GM19193 (cell line): ENCODE measurements around the gene MVD.

Experiments used
- POLR2A ChIP-seq: IDR thresholded peaks from 4 replicates; pipeline ENCODE4 v1.6.1; 2011; ENCODE audit not compliant: insufficient read depth, insufficient read length; ENCODE audit errors: extremely low read depth

The MVD gene

DNA sequence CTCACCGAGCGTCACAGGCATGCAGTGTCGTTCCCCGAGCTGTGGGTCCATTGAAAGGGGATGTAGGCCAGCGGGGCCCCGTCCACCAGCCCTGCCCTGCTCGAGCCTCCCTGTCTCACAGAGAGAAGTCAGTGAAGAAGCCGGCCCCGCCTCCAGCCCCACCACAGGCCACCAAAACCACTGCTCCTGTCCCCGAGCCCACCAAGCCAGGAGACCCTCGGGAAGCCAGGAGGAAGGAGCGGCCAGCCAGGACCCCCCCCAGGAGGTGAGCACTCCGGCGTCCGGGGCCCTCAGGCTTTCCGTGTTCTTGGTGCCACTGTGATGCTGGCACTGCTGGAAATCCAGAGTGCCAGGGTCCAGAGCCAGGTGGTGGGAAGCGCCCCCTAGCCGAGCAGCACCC is 38.4 kb downstream of the MVD start:
- TF ChIP-seq POLR2A = no peak

DNA sequence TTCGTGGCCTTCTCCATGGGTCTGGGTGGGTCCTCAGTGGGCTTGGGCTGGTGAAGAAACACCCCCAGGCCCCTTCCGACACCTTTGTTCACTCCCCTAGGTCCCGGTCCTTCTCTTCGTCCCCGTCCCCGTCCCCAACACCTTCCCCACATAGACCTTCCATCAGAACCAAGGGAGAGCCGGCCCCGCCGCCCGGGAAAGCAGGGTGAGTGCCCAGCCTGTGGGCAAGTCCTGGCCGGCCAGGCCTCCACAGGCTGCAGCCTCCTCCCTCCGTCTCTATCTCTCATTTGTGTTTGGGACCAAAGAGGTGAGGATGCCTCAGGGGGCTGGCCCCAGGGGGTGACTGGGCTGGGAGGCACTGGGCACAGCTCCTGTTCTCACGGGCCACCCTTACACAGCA is 39.0 kb downstream of the MVD start:
- TF ChIP-seq POLR2A = no peak

DNA sequence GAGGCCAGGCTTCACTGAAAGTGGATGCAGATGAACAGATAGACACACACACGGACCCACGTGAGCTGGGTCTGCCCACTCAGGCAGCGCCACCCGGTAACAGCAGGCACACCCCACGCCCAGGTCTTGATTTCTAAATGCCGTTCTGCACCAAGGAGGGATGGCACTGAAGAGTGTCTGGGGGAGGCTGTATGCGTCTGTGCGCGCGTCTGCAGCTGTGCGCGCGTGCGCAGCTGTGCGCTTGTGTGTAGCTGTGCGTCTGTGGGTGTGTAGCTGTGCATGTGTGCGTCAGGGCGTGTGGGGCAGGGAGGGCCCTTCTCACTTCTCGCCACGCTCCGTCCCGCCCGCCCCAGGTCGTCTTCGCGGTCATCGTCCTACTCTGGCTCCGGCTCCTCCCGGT is 40.0 kb downstream of the MVD start:
- TF ChIP-seq POLR2A = no peak

DNA sequence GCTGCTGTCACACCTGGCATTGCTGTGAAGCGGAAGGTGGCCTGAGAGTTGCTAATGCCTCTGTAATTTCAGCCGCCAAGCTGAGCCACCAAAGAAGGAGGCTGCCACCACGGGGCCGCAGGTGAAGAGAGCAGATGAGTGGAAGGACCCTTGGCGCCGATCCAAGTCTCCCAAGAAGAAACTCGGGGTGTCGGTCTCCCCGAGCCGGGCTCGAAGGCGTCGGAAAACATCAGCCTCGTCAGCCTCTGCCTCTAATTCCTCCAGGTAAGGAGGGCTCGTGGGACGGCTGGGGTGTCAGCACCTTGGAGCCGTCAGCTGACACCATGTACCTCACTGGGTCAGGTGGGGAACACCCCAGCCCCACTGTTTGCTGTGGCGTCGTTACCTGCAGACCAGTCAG is 40.8 kb downstream of the MVD start:
- no peak for TF ChIP-seq POLR2A

DNA sequence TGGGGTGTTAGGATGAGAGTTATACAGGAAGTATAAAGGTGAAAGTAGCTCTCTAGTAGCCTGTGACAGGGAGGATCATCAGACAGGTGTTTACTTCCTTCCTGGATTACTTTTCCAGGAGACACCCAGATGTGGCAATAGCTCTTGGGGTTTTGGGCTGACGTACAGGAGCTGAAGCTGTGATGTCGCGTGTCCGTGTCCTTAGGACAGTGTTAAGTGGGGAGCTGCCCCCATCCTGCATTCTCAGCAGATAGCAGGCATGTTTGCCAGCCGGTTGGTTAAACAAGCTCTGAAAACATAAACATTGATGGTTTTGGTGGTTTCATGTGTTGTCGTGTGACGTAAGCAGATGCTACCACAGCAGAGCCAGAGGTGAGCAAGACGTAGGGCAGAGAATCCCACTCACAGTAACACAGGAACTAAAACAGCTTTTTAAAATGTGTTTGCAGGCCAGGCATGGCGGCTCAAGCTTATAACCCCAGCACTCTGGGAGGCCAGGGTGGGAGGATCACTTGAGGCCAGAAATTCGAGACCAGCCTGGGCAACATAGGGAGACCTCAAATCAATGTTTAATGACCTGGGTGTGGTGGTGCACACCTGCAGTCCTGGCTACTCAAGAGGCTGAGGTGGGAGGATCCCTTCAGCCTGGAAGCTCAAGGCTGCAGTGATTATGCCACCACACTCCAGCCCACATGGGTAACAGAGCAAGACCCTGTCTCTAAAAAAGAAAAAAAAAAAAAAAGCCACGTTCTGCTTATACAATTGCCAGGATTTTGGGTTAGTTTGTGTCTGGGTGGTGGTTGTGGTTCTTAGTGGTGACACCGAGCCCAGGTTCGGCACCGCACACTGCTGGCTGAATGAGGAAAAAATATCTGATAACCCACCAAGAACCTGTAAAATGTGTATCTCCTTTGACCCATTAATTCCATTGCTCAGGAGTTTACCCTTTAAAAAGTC is 42.8 kb downstream of the MVD start:
- TF ChIP-seq POLR2A = no peak

DNA sequence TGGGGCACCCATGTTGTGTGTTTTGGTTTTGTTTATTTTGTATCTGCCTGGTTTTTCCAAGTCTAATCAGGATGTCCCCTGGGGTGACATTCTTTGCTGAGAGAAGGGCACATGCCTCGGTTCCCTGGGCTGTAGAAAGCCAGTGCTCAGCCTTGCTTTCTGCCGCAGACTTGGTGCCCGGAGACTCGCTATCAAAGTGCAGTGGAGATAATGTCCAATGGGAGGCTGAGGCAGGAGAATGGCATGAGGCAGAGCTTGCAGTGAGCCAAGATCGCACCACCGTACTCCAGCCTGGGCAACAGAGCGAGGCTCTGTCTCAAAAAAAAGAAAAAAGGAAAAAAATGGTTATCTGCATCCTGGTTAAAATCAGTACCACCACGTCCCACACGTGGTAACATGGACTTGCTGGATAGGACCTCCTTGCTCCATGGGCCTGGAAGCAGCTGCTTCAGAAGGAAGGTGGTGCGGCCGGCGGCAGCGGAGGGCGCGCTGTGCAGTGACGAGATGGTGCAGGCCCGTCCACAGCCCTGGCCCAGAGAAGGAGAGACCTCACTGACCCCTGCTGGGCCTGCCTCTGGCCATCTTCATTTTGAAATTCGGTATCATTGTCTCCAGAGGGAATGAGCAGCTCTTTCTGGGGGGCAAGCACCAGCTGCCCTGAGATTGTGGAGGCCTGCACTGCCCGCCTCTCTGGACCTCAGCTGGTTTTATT is 43.8 kb downstream of the MVD start:
- TF ChIP-seq POLR2A = no peak

DNA sequence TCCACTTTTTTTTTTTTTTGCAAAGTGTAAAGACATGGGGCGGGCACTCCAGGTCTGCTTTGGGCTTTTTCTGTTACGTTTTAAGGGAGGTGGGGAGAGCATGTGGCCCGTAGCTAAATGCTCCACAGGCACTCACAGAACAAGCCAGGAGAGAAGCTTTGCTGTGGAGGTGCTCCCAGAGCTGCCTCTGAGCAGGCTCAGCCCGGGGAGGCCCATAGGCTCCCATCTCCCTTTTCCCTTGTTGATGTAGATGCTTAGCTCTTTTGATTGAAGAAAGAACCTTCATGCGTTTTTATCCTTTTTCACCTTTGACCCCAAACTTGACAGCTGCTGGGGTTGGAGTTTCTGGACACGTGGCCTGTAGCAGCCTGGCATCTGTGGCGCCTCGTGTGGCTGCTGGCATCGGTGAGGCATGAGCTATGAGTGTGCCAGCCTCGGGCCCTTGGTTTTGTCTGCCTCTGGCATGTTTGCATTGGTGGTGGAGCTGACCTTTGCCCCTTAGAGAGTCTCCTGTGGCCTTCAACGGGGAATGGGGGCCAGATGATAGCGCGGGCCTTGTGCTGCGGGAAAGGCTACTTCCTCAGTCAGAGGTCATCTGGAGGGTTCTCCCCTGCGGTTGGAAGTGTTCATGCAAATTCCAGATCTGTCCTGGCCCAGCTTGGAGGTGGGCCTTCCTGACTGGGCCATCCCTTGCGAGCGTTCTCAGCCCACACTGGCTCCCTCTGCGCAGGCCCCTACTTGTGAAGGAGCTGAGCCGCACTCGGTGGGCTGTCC is 44.5 kb downstream of the MVD start:
- no peak for TF ChIP-seq POLR2A

DNA sequence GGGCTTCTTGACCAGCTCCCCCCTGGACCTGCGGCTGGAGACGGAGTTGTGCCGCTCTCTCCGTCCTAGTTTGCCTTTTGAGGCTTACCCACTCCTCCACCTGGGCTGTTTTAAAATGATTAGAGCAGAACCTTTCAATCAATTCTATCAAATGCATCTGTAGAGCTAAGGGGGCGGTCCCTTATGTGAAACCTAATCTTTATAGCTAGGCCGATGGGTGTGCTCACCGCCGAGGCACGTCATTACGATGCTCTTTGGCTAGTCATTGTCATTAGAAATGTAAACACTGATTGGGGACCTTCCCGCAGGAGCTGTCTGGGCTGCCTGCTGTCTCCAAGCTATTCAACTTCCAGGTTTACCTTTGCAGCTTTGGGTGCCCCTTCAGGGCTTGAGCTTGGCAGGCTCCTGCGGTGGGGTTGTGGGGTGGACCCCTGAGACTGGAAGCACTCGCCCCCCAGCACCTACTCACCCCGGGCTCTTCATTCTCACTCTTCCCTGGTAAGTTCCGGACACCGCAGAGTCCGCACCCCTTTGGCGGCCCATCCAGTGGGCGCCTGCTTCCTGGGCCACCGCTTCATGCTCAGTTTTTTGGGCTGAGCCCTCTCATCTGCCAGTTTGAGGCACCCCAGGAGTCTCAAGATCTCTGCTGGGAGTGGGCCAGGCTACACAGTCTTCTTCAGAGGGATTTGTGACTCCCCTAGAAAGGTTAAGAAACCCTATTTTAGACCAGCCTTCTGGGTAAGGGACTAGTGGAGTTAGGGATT is 45.4 kb downstream of the MVD start:
- TF ChIP-seq POLR2A = no peak

DNA sequence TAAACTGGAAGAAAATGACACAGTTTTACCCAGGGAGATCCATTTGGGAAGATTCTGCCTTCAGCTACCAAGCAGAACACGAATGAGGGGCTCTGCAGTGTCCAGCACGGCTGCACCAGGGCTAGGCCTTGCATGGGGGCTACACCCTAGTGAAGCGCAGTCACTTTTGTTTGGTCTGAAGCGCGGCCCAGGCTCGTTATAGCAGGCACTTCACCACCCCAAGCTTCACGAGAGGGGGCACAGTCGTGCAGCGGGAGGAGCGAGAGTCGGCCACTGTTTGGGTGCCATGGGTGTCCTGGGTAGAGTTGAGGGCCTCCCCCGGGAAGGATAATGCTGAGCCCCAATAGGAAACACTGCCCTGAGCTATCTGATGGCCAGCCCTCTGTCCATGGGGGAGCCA is 46.2 kb downstream of the MVD start:
- no peak for TF ChIP-seq POLR2A

DNA sequence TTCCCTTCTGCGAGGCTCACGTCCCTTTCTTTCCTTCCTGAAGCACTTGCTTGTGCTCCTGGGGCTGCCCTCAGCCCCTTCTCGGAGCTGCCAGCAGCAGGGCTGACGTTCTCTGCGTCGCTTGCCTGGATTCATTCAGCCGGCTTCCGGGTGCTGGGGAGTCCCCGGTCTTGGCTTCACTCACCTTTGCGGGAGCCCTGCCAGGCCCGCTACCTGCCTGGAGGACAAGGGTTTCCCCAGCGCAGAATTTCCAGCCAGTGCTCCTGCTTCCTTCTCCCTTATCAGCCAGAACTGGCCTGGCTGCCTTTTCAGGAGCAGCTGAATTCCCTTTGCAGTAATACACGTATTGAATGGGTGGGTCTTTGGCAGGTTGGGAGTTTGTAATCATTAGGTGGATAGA is 46.6 kb downstream of the MVD start:
- no peak for TF ChIP-seq POLR2A

DNA sequence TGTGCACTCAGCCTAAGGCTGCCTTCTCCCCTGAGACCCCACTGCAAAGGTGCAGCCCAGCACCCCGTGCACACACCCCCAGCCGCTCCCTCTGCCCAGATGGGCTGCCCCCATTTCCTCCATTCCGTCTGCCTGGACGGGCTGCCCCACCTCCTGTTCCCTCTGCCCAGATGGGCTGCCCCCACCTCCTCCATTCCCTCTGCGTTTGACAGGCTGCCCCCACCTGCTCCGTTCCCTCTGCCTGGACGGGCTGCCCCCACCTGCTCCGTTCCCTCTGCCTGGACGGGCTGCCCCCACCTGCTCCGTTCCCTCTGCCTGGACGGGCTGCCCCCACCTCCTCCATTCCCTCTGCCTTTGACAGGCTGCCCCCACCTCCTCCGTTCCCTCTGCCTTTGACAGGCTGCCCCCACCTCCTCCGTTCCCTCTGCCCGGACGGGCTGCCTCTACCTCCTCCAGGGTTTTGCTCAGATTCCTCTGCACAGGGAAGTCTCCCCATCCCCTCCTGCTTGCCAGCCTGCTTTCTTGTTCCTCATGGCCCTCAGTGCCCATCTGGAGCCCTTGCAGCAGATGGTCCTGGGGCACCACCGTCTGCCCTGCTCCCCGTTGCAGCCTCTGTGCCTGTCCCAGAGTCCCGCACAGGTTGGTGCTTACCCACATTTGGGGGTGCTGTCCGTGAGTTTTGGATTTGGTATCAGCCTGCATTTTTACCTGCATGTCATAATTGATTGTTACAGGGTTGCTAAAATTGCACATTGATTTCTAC is 47.9 kb downstream of the MVD start:
- no peak for TF ChIP-seq POLR2A

DNA sequence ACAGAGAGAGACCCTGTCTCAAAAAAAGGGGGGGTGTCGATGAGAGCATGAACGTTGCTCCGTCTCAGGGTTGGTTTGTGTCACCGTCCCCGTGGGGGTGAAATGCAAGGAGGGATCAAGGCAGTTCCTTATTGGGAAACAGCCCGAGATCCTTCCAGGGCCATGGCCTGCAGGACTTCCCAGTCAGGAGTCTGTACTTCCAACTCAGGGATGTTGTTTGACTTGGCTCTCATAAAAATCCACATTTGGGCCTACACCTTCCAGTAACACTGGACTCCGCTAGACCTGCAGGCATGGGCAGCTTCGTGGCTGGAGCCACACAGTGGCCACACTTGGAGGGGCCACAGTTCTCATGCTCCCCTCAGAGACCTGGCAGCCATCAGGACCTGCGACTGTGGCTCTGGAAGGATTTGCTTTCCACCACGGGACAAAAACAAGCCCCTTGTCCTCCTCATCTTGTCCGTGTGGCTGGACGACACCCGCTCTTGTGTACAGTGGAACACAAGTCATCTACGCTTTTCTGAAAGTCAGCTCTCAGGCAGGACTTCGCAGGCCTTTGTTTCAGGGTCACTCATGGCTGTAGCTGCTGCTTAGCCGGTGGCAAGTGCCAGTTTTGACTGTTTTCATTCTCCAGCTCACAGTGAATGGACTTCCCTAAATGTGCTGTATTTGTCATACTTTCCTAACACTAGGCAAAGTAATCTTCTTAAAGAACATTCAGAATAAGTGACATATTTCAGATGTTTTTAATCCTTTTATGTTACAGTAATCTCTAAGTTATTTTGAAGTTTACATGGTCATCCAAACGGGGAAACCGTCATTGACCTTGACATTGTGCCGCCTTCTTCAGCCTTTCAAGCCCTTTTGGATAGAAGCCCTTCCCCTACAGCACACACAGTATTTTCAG is 48.7 kb downstream of the MVD start:
- TF ChIP-seq POLR2A = no peak

DNA sequence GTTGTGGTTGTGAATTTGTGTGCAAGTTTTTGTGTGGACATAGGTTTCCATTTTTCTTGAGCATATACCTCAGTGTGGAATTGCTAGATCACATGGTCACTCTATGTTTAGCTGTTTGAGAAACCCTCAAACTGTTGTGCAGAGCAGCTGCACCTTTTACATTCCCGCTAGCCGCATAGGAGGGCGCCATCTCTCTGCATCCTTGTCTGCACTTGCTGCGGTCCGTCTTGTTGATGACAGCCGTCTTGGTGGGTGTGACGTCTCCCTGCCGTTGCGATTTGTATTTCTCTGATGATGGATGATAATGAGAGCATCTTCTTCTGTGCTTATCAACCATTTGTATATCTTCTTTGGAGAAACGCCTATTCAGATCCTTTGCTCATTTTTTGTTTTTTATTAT is 49.6 kb downstream of the MVD start:
- no peak for TF ChIP-seq POLR2A
